ENCODE results near the gene C19orf47. TPM values are rescaled to one million over a fixed set of nuclear protein-coding genes. Genes with fewer than 3 reads are reported as not detected.

Gene C19orf47
- total and polyA plus RNA-seq, 11 donors, result 99.1 to 314 (median 149) TPM

DNA sequence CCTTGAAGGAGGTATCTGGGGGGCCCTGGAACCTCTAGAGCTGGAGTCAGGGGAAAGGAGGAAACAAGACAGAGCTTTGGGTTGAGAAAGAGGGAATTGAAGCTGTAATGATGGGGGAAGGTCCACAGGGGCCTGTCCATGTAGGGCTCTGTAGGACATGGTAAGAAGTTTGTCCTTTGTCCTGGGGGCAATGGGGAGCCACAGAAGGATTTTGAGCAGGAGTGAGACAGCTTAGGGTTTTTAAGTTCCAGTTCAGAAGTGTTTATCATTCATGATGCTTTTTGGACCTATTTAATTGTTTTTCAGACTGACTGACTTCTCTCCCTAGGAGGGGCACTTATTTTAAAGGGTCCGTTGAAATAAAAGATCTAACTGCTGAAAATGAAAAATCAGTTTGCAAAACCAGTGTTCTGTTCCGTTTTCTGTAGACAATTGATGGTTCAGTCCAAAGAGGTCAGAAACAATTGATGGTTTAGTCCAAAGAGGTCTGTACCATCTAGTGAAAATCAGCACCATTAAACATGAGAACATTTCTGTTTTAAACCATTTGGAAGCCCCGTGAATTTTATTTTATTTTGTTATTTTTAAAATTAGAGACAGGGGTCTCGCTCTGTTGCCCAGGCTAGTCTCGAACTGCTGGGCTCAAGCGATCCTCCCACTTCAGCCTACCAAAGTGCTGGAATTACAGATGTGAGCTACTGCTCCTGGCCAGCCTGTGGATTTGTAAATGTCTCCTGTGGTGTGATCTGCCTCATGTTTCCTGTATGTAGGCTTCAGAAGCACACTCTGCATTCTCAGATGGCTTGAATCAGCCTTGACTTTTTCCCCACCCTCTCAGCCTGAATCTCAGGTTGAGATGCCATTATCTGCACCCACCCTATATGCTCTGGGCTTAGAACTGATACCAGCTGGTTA is 8.7 kb upstream of the C19orf47 start:
- Histone ChIP-seq H3K36me3 (peaks cover 0 to 20% (median 6%) of the 10 kb centered on the region in 9 donors), H3K9me3 (no peaks in the 10 kb centered on the region), H3K4me1 (peaks cover 0 to 45% (median 0%) of the 10 kb centered on the region in 12 donors), H3K4me3 (no peak overlapping the region), H3K27ac (no peak overlapping the region), H3K27me3 (no peaks in the 10 kb centered on the region)
- no peak for TF ChIP-seq POLR2A (IDR thresholded peaks at IDR 0.05)
- TF ChIP-seq, protein P1, sequence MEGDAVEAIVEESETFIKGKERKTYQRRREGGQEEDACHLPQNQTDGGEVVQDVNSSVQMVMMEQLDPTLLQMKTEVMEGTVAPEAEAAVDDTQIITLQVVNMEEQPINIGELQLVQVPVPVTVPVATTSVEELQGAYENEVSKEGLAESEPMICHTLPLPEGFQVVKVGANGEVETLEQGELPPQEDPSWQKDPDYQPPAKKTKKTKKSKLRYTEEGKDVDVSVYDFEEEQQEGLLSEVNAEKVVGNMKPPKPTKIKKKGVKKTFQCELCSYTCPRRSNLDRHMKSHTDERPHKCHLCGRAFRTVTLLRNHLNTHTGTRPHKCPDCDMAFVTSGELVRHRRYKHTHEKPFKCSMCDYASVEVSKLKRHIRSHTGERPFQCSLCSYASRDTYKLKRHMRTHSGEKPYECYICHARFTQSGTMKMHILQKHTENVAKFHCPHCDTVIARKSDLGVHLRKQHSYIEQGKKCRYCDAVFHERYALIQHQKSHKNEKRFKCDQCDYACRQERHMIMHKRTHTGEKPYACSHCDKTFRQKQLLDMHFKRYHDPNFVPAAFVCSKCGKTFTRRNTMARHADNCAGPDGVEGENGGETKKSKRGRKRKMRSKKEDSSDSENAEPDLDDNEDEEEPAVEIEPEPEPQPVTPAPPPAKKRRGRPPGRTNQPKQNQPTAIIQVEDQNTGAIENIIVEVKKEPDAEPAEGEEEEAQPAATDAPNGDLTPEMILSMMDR (IDR thresholded peaks at IDR 0.05), result no peak
- WGBS, 4 donors, result 88 to 96% (median 91%) methylated on average over 6 of the region's 6 CpGs
- intact Hi-C loops (cut with DNase I), result loop anchor here in 1 of 10 donors (5.0 kb wide), 1 partner anchor 45 kb away; no protein-coding TSS in a partner anchor
- ATAC-seq (no peak), DNase-seq (no peak)

DNA sequence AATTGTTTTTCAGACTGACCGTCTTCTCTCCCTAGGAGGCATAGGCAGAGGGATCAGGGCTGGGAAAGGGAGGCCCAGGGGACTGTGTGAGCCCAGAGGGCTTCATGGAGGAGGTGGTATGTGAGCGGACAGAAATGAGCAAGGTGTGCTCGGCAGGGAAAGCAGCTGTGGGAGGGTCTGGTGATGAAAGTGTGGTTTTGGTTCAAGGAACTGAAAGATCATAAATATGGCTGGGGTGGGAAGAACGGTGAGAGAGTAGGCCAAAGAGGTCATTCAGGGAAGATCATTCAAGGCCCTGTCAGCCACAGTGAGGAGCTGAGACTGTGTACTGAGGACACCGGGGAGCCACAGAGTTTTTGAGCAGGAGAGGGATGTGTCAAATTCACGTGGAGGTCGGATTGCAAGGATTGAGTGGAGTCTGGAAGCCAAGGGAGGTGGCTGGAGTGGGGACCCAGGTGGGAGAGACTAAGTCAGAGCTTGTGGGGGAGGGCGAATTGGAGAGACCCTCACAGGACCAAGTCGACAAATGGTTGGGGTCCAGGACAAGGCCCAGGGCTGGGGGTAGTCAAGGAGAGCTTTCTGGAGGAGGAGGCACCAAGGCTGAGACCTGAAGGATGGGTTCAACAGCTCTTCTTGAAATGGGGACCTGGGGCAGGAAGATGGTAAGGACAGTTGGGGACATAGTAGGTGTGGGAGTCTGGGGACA is 7.9 kb upstream of the C19orf47 start:
- Histone ChIP-seq H3K27ac (no peak overlapping the region), H3K4me1 (peaks cover 0 to 37% (median 0%) of the 10 kb centered on the region in 12 donors), H3K4me3 (no peak overlapping the region), H3K9me3 (no peaks in the 10 kb centered on the region), H3K27me3 (no peaks in the 10 kb centered on the region), H3K36me3 (peaks cover 0 to 20% (median 6%) of the 10 kb centered on the region in 9 donors)
- intact Hi-C loops (cut with DNase I), result loop anchor here in 1 of 10 donors (5.0 kb wide), 1 partner anchor 46 kb away; no protein-coding TSS in a partner anchor
- no peak for ATAC-seq
- 85 to 91% (median 85%) methylated on average over 9 of the region's 9 CpGs for WGBS, 4 donors
- DNase-seq, result no peak
- TF ChIP-seq POLR2A (IDR thresholded peaks at IDR 0.05), result no peak
- TF ChIP-seq, protein P1 (IDR thresholded peaks at IDR 0.05), result no peak

DNA sequence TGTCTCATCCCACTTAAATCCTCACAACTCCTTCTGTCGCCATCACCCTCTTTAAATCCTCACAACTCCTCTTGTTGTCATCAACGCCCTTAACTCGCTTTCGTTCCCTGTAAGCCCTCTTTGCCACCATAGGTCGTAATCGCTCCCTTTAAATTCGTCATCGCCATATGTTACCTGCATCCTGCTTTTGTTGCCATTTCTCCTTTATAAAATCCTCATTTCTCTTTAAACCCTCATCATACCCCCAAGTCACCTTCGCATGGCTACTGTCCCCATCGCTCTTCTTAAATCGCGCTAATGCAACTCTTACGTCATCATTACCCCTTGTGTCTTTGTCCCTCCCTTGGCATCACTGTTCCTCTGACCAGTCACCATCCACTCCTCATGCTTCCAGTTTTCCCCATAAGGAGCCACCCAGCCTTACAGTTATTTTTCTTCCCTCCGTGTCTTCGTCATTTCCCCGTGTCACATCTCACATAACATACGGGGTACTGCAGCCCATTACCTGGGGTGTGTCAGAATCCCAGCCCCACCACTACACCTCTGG is 837 bp upstream of the C19orf47 start:
- no peaks in the 10 kb centered on the region for H3K27me3 ChIP-seq
- no peak for TF ChIP-seq POLR2A (IDR thresholded peaks at IDR 0.05)
- TF ChIP-seq, protein P1 (IDR thresholded peaks at IDR 0.05), result no peak
- peaks cover 0 to 7% (median 0%) of the 10 kb centered on the region in 9 donors for H3K36me3 ChIP-seq
- peak overlapping the region; percentile 55 to 88 (median 78) for H3K27ac ChIP-seq
- intact Hi-C loops (cut with DNase I), result loop anchor here in 2 of 10 donors (2.0 to 10.0 kb wide), 5 partner anchors 52 to 93 kb away; partner anchors contain the start of genes SERTAD1 (in 1 of the 2) and SERTAD3 (in 1 of the 2)
- ATAC-seq (no peak), DNase-seq (no peak)
- WGBS, 4 donors, result 11 to 18% (median 15%) methylated on average over 17 of the region's 17 CpGs
- H3K4me3 ChIP-seq, result peak overlapping the region; percentile 38 to 98 (median 76)
- no peaks in the 10 kb centered on the region for H3K9me3 ChIP-seq
- peaks cover 0 to 31% (median 19%) of the 10 kb centered on the region in 12 donors for H3K4me1 ChIP-seq
